ENCODE measurements around the gene TMEM132A.
"Not testable (repeated sequence)": the region's sequence is repeated elsewhere in the genome, so short reads cannot be mapped to it uniquely, and the experiment has no call there.

Gene TMEM132A

DNA sequence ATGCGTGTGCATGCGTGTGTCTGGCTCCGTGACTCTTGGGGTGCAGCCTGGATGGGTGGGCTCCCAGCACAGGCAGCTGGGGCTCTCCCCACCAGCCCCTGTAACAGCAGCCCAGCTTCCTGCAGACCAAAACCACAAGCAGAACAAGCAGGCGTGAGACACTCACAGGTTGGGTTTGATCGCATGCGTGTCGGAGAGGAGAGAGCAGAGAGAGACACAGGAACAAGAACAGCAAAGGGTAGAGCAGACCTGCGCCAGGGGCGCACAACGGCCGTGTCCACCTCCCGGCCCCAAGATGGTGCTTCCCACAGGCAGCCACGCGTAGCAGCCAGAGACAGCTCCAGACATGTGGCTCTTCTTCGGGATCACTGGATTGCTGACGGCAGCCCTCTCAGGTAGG is 47.3 kb downstream of the TMEM132A start, which contains the start of gene CD6:
CD6 (plus strand) TSS at position 161 of the 400 bp plus-strand sequence; CDS start at position 347, 186 bp downstream.
- Histone ChIP-seq H4K20me1 (ENCODE audit: insufficient read depth, low read length) (no peaks in the 10 kb centered on the region), H3K27ac (ENCODE audit: low read length) (no peak within 1 kb of the TSS), H3K27me3 (ENCODE audit: insufficient read depth, low read length, poor library complexity) (peaks cover 33% of the 10 kb centered on the region), H3K9ac (ENCODE audit: low read depth, low read length) (no peak within 1 kb of the TSS), H3K36me3 (ENCODE audit: insufficient read depth, low read length) (no peaks in the 10 kb centered on the region), H3K79me2 (ENCODE audit: insufficient read depth, low read length) (no peaks in the 10 kb centered on the region), H2AFZ (ENCODE audit: low read depth, low read length) (no peak within 1 kb of the TSS), H3K4me2 (ENCODE audit: insufficient read depth, low read length) (no peak within 1 kb of the TSS), H3K4me1 (ENCODE audit: insufficient read depth, low read length) (no peaks in the 10 kb centered on the region), H3K4me3 (ENCODE audit: low read depth in 1 of 2, low read length in 2 of 2) (no peak within 1 kb of the TSS), H3K9me3 (ENCODE audit: insufficient read depth, low read length, severe bottlenecking) (no peaks in the 10 kb centered on the region)
- peak; percentile 59 for DNase-seq
- TF ChIP-seq, protein P1, sequence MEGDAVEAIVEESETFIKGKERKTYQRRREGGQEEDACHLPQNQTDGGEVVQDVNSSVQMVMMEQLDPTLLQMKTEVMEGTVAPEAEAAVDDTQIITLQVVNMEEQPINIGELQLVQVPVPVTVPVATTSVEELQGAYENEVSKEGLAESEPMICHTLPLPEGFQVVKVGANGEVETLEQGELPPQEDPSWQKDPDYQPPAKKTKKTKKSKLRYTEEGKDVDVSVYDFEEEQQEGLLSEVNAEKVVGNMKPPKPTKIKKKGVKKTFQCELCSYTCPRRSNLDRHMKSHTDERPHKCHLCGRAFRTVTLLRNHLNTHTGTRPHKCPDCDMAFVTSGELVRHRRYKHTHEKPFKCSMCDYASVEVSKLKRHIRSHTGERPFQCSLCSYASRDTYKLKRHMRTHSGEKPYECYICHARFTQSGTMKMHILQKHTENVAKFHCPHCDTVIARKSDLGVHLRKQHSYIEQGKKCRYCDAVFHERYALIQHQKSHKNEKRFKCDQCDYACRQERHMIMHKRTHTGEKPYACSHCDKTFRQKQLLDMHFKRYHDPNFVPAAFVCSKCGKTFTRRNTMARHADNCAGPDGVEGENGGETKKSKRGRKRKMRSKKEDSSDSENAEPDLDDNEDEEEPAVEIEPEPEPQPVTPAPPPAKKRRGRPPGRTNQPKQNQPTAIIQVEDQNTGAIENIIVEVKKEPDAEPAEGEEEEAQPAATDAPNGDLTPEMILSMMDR (IDR thresholded peaks at IDR 0.05; ENCODE audit: borderline replicate concordance, extremely low read depth, low read length, poor library complexity, severe bottlenecking) = no peak
- ATAC-seq (ENCODE audit: insufficient read depth, low read depth) = peak; percentile 83

- H3K4me3 ChIP-seq (ENCODE audit: low read depth in 1 of 2, low read length in 2 of 2) = no peak overlapping the region
- H3K79me2 ChIP-seq (ENCODE audit: insufficient read depth, low read length) = no peaks in the 10 kb centered on the region
- H3K9me3 ChIP-seq (ENCODE audit: insufficient read depth, low read length, severe bottlenecking) = no peaks in the 10 kb centered on the region
- no peak overlapping the region for H3K4me2 ChIP-seq (ENCODE audit: insufficient read depth, low read length)
- H3K36me3 ChIP-seq (ENCODE audit: insufficient read depth, low read length) = no peaks in the 10 kb centered on the region
- H3K9ac ChIP-seq (ENCODE audit: low read depth, low read length) = no peak overlapping the region
- no peak overlapping the region for H3K27ac ChIP-seq (ENCODE audit: low read length)
- DNase-seq (no peak), ATAC-seq (ENCODE audit: insufficient read depth, low read depth) (no peak)
- H4K20me1 ChIP-seq (ENCODE audit: insufficient read depth, low read length) = no peaks in the 10 kb centered on the region
- TF ChIP-seq EZH2 (IDR thresholded peaks at IDR 0.05; ENCODE audit: borderline replicate concordance, low read depth, low read length, severe bottlenecking) = no peak
- TF ChIP-seq, protein P1 (IDR thresholded peaks at IDR 0.05; ENCODE audit: borderline replicate concordance, extremely low read depth, low read length, poor library complexity, severe bottlenecking) = no peak
- H3K27me3 ChIP-seq (ENCODE audit: insufficient read depth, low read length, poor library complexity) = peaks cover 33% of the 10 kb centered on the region
- no peaks in the 10 kb centered on the region for H3K4me1 ChIP-seq (ENCODE audit: insufficient read depth, low read length)
- no peak overlapping the region for H2AFZ ChIP-seq (ENCODE audit: low read depth, low read length)
Measured at GRCh38 chr11:60972182-60973030, 48.1 kb downstream of the TMEM132A start.

GRCh38 chr11:60973699-60974098 is 49.4 kb downstream of the TMEM132A start:
- DNase-seq (no peak), ATAC-seq (ENCODE audit: insufficient read depth, low read depth) (no peak)
- no peaks in the 10 kb centered on the region for H3K36me3 ChIP-seq (ENCODE audit: insufficient read depth, low read length)

DNA sequence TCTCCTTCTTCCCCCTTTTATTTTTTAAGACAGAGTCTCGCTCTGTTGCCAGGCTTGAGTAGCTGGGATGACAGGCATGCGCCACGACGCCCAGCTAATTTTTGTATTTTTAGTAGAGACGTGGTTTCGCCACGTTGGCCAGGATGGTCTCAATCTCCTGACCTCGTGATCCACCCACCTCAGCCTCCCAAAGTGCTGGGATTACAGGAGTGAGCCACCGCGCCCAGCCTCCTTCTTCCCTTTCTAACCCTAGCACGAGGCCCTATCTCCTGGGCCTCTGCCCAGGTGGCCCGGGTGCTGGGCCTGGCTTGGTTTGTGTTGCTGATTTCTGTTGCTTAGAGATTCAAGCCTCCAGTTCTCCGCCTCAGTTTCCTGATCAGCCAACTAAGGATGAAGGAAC is 50.1 kb downstream of the TMEM132A start:
- not testable (repeated sequence) for H3K9ac ChIP-seq (ENCODE audit: low read depth, low read length); ATAC-seq (ENCODE audit: insufficient read depth, low read depth); H3K4me3 ChIP-seq (ENCODE audit: low read depth in 1 of 2, low read length in 2 of 2); H4K20me1 ChIP-seq (ENCODE audit: insufficient read depth, low read length); H3K4me2 ChIP-seq (ENCODE audit: insufficient read depth, low read length); H3K4me1 ChIP-seq (ENCODE audit: insufficient read depth, low read length); H2AFZ ChIP-seq (ENCODE audit: low read depth, low read length); DNase-seq; H3K79me2 ChIP-seq (ENCODE audit: insufficient read depth, low read length); H3K27ac ChIP-seq (ENCODE audit: low read length); H3K36me3 ChIP-seq (ENCODE audit: insufficient read depth, low read length); H3K9me3 ChIP-seq (ENCODE audit: insufficient read depth, low read length, severe bottlenecking)
- H3K27me3 ChIP-seq (ENCODE audit: insufficient read depth, low read length, poor library complexity) = peaks cover 33% of the 10 kb centered on the region

More at GRCh38 chr11:60973699-60974098, 49.4 kb downstream of the TMEM132A start:
- Histone ChIP-seq H4K20me1 (ENCODE audit: insufficient read depth, low read length) (no peaks in the 10 kb centered on the region), H3K4me1 (ENCODE audit: insufficient read depth, low read length) (no peaks in the 10 kb centered on the region), H3K9me3 (ENCODE audit: insufficient read depth, low read length, severe bottlenecking) (no peaks in the 10 kb centered on the region), H3K4me3 (ENCODE audit: low read depth in 1 of 2, low read length in 2 of 2) (no peak overlapping the region), H3K4me2 (ENCODE audit: insufficient read depth, low read length) (no peak overlapping the region), H3K79me2 (ENCODE audit: insufficient read depth, low read length) (no peaks in the 10 kb centered on the region), H3K9ac (ENCODE audit: low read depth, low read length) (no peak overlapping the region), H3K27me3 (ENCODE audit: insufficient read depth, low read length, poor library complexity) (peaks cover 33% of the 10 kb centered on the region), H2AFZ (ENCODE audit: low read depth, low read length) (no peak overlapping the region), H3K27ac (ENCODE audit: low read length) (no peak overlapping the region)
- TF ChIP-seq, protein P1 (IDR thresholded peaks at IDR 0.05; ENCODE audit: borderline replicate concordance, extremely low read depth, low read length, poor library complexity, severe bottlenecking) = no peak
- no peak for TF ChIP-seq EZH2 (IDR thresholded peaks at IDR 0.05; ENCODE audit: borderline replicate concordance, low read depth, low read length, severe bottlenecking)

Data from DND-41 (cell line).